ENCODE measurements around the gene CNTNAP2.

CNTNAP2 gene

GRCh38 chr7:146660839-146661238, 544.2 kb downstream of the CNTNAP2 start:
- no peak overlapping the region for H3K4me3 ChIP-seq
- no peak overlapping the region for H3K27ac ChIP-seq
- no peak for TF ChIP-seq CTCF (IDR thresholded peaks at IDR 0.05)
- no peak for DNase-seq (ENCODE audit: low spot score)

GRCh38 chr7:146661435-146661834, 544.8 kb downstream of the CNTNAP2 start:
- DNase-seq (ENCODE audit: low spot score), result no peak
- Histone ChIP-seq H3K4me3 (no peak overlapping the region), H3K27ac (no peak overlapping the region)
- TF ChIP-seq CTCF (IDR thresholded peaks at IDR 0.05), result no peak

GRCh38 chr7:146661929-146662328, 545.3 kb downstream of the CNTNAP2 start:
- H3K27ac ChIP-seq, result no peak overlapping the region
- TF ChIP-seq CTCF (IDR thresholded peaks at IDR 0.05), result no peak

GRCh38 chr7:146665023-146665422, 548.4 kb downstream of the CNTNAP2 start:
- DNase-seq (ENCODE audit: low spot score), result no peak

More at GRCh38 chr7:146661929-146662328, 545.3 kb downstream of the CNTNAP2 start:
- no peak for DNase-seq (ENCODE audit: low spot score)
- no peak overlapping the region for H3K4me3 ChIP-seq

GRCh38 chr7:146670532-146670931, 553.9 kb downstream of the CNTNAP2 start:
- no peak for TF ChIP-seq CTCF (IDR thresholded peaks at IDR 0.05)
- DNase-seq (ENCODE audit: low spot score), result no peak
- H3K27ac ChIP-seq, result no peak overlapping the region
- no peak overlapping the region for H3K4me3 ChIP-seq

More at GRCh38 chr7:146665023-146665422, 548.4 kb downstream of the CNTNAP2 start:
- Histone ChIP-seq H3K4me3 (no peak overlapping the region), H3K27ac (no peak overlapping the region)
- TF ChIP-seq CTCF (IDR thresholded peaks at IDR 0.05), result no peak

GRCh38 chr7:146681487-146681886, 564.9 kb downstream of the CNTNAP2 start:
- no peak for DNase-seq (ENCODE audit: low spot score)
- no peak for TF ChIP-seq CTCF (IDR thresholded peaks at IDR 0.05)
- Histone ChIP-seq H3K4me3 (no peak overlapping the region), H3K27ac (no peak overlapping the region)

- no peak for DNase-seq (ENCODE audit: low spot score)
- Histone ChIP-seq H3K27ac (no peak overlapping the region), H3K4me3 (no peak overlapping the region)
- TF ChIP-seq CTCF (IDR thresholded peaks at IDR 0.05), result no peak
Measured at GRCh38 chr7:146683439-146683838, 566.8 kb downstream of the CNTNAP2 start.

Data from coronary artery (tissue), 2 donors.